ENCODE measurements around the gene TTC3. TPM values are rescaled to one million over a fixed set of nuclear protein-coding genes. Genes with fewer than 3 reads are reported as not detected.
A peak's percentile ranks its signal among the peaks of the same experiment; 100 is the strongest.

The TTC3 gene
- total RNA-seq, 1 donor from 2014 or later: 235 TPM

DNA sequence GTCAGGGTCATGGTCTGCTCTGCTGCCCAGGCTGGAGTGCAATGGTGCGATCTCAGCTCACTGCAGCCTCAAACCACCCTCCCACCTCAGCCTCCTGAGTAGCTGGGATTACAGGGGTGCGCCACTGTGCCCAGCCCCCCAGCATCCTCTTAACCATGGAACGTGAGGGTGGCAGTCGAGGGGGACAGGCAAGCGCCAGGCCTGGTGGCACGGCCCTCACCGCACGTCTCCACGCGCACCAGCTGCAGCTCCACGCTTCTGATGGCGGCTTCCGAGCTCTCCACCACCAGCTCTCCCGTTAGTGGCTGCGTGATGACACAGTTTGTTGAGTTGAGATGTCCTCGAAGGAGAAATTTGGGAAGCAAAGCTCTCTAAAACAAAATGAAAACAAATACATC lies 154.9 kb downstream of the TTC3 start:
- DNase-seq: no peak
- Mint-ChIP-seq H3K4me1 (ENCODE audit: low read depth, unreplicated experiment) (no peaks in the 10 kb centered on the region), H3K9me3 (ENCODE audit: unreplicated experiment) (peaks cover 2% of the 10 kb centered on the region), H3K27ac (ENCODE audit: unreplicated experiment) (no peak overlapping the region), H3K36me3 (ENCODE audit: unreplicated experiment) (peaks cover 7% of the 10 kb centered on the region), H3K27me3 (ENCODE audit: unreplicated experiment) (peaks cover 2% of the 10 kb centered on the region), H3K4me3 (ENCODE audit: unreplicated experiment) (peak overlapping the region; percentile 38)
- TF ChIP-seq, protein P1, sequence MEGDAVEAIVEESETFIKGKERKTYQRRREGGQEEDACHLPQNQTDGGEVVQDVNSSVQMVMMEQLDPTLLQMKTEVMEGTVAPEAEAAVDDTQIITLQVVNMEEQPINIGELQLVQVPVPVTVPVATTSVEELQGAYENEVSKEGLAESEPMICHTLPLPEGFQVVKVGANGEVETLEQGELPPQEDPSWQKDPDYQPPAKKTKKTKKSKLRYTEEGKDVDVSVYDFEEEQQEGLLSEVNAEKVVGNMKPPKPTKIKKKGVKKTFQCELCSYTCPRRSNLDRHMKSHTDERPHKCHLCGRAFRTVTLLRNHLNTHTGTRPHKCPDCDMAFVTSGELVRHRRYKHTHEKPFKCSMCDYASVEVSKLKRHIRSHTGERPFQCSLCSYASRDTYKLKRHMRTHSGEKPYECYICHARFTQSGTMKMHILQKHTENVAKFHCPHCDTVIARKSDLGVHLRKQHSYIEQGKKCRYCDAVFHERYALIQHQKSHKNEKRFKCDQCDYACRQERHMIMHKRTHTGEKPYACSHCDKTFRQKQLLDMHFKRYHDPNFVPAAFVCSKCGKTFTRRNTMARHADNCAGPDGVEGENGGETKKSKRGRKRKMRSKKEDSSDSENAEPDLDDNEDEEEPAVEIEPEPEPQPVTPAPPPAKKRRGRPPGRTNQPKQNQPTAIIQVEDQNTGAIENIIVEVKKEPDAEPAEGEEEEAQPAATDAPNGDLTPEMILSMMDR (IDR thresholded peaks at IDR 0.05; ENCODE audit: partially characterized antibody, unreplicated experiment): no peak

DNA sequence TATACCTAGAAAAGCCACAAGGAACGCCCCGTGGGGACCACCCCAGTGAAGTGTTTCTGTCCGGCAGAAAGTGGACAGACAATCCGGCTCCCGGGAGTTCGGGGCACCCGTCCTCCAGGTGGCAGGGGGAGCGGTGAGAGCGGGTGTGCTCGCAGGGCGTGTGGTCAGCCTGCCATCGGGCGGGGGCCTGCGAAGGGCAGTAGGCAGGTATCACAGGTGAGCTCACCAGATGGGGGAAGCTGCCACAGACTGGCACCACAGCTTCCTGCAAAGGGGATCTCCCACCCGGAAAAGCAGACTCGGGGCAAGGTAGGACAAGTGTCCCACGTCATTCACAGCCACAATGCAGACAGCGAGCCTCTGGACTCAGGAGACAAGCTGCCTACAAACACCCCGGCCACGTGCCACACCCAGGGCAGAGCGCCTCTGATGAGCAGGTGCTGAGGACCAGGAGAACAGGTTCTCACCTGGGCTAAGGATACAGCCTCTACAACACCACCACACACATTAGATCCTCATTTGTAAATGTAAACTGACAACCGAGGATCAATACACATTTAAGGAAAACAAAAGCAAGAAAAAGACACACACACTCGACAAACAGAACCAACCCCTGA lies 157.7 kb downstream of the TTC3 start:
- H3K9me3 Mint-ChIP-seq (ENCODE audit: unreplicated experiment): peaks cover 2% of the 10 kb centered on the region
- H3K4me1 Mint-ChIP-seq (ENCODE audit: low read depth, unreplicated experiment): no peaks in the 10 kb centered on the region
- H3K4me3 Mint-ChIP-seq (ENCODE audit: unreplicated experiment): no peak overlapping the region
- H3K27me3 Mint-ChIP-seq (ENCODE audit: unreplicated experiment): no peaks in the 10 kb centered on the region
- TF ChIP-seq, protein P1 (IDR thresholded peaks at IDR 0.05; ENCODE audit: partially characterized antibody, unreplicated experiment): no peak
- DNase-seq: no peak
- H3K27ac Mint-ChIP-seq (ENCODE audit: unreplicated experiment): no peak overlapping the region
- no peaks in the 10 kb centered on the region for H3K36me3 Mint-ChIP-seq (ENCODE audit: unreplicated experiment)

DNA sequence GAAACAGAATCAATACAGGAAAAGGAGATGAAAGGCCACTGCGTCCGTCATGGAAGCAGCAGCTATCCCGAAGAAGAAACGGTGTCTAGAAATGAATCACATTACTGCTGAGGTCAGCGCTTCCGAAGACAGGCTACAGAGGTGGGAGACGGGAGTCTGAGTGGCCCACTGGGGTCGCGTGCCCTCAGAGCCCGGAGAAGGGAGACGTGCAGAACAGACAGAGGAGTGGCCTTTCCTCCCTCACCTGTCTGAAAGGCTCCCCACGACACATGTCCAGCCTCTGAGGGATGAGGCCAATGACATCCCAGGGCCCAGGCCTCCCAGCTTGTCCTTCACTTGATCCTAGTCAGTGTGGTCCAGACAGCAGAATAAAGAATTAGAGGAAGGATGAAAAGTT lies 158.2 kb downstream of the TTC3 start:
- H3K27me3 Mint-ChIP-seq (ENCODE audit: unreplicated experiment): no peaks in the 10 kb centered on the region
- H3K9me3 Mint-ChIP-seq (ENCODE audit: unreplicated experiment): peaks cover 2% of the 10 kb centered on the region
- no peaks in the 10 kb centered on the region for H3K4me1 Mint-ChIP-seq (ENCODE audit: low read depth, unreplicated experiment)
- H3K4me3 Mint-ChIP-seq (ENCODE audit: unreplicated experiment): no peak overlapping the region
- DNase-seq: no peak
- no peak overlapping the region for H3K27ac Mint-ChIP-seq (ENCODE audit: unreplicated experiment)
- H3K36me3 Mint-ChIP-seq (ENCODE audit: unreplicated experiment): no peaks in the 10 kb centered on the region
- TF ChIP-seq, protein P1 (IDR thresholded peaks at IDR 0.05; ENCODE audit: partially characterized antibody, unreplicated experiment): no peak

DNA sequence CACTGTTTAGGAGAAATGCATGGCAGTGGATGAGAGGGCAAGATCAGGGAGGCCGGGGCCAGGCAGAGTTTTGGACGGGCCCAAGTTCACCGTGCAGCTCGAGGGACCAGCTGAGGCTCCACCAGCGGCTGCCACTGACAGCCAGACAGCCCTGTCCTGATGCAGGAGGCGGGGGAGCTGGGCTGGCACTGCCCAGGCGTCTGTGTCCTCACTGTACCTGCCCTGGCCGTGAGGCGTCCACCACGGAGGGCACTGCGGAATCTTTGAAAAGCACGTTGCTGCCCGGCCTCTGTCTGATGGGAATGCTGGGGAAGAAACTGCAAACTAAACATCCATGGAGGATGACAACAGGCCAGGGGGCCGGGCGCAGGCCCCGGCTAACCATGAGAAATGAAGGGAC lies 158.6 kb downstream of the TTC3 start:
- DNase-seq: no peak
- TF ChIP-seq, protein P1 (IDR thresholded peaks at IDR 0.05; ENCODE audit: partially characterized antibody, unreplicated experiment): no peak
- H3K36me3 Mint-ChIP-seq (ENCODE audit: unreplicated experiment): no peaks in the 10 kb centered on the region
- H3K4me1 Mint-ChIP-seq (ENCODE audit: low read depth, unreplicated experiment): no peaks in the 10 kb centered on the region
- H3K27me3 Mint-ChIP-seq (ENCODE audit: unreplicated experiment): no peaks in the 10 kb centered on the region
- no peak overlapping the region for H3K4me3 Mint-ChIP-seq (ENCODE audit: unreplicated experiment)
- peaks cover 2% of the 10 kb centered on the region for H3K9me3 Mint-ChIP-seq (ENCODE audit: unreplicated experiment)
- no peak overlapping the region for H3K27ac Mint-ChIP-seq (ENCODE audit: unreplicated experiment)

DNA sequence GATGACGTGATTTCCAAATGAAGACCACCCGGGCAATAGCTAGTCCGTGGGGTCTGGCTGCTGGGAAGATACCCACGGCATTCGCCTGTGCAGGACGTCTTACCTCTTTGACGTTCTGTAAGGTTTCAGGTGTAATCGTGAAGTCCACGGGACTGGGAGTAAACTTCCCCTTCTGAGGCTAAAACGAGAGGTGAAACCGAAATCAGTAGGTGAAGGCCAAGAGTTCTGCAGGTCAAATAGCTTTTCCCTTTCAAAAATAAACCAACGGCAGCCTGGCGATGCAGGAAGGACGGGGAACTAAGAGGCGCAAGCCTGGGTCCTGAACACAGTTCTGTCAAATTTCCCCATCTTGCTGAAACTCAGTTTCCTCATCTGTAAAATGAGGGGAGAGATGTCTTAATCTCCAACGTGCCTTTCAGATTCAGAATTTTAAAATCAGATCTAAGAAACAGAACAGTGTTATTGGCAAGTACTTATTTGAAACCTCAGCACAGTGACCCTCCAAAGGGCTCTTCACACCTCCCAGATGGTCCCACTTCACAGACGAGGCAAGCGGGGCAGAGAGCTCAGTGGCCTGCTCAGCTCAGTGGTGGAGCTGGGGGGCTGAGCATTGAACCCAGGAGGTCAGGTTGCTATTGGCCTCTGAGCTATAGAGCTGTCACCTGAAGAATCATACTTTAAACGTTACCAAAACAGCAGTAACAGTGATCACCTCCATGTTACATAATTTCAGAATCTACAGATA lies 159.4 kb downstream of the TTC3 start:
- DNase-seq: no peak
- H3K9me3 Mint-ChIP-seq (ENCODE audit: unreplicated experiment): peaks cover 2% of the 10 kb centered on the region
- no peaks in the 10 kb centered on the region for H3K4me1 Mint-ChIP-seq (ENCODE audit: low read depth, unreplicated experiment)
- H3K27me3 Mint-ChIP-seq (ENCODE audit: unreplicated experiment): no peaks in the 10 kb centered on the region
- H3K27ac Mint-ChIP-seq (ENCODE audit: unreplicated experiment): no peak overlapping the region
- no peaks in the 10 kb centered on the region for H3K36me3 Mint-ChIP-seq (ENCODE audit: unreplicated experiment)
- H3K4me3 Mint-ChIP-seq (ENCODE audit: unreplicated experiment): no peak overlapping the region
- TF ChIP-seq, protein P1 (IDR thresholded peaks at IDR 0.05; ENCODE audit: partially characterized antibody, unreplicated experiment): no peak

Data from glutamatergic neuron (in vitro differentiated cells).